ENCODE data around the gene UVRAG.

DNA sequence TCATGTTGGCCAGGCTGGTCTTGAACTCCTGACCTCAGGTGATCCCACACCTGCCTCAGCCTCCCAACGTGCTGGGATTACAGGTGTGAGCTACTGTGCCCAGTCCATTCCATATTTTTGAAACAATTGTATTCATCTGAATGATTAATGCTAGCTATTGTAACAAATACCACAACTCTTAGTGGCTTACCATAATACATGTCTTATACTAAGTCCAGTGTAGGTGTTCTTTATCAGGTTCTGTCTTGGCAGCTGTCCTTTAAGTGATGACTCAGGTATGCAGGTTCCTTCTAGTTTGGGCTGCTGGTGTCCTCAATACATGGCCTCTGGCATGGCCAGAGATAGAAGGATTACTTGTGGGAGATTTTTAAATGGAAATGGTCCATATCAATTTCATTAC, 39.0 kb downstream of the UVRAG start:
- no peak for TF ChIP-seq CTCF (IDR thresholded peaks at IDR 0.05)
- no peak for TF ChIP-seq REST (IDR thresholded peaks at IDR 0.05; ENCODE audit: insufficient read depth in 1 of 2, low read depth in 2 of 2, low read length in 1 of 2)

All from Panc1 (cell line).